ENCODE measurements around the gene PTPN12. TPM values are rescaled to one million over a fixed set of nuclear protein-coding genes. Genes with fewer than 3 reads are reported as not detected.

PTPN12 gene
- total and polyA plus RNA-seq, 7 experiments from 2014 or later = 1.4 to 50.0 (median 22.6) TPM

- no peak overlapping the region for H3K4me3 Mint-ChIP-seq
- no peaks in the 10 kb centered on the region for H3K9me3 Mint-ChIP-seq
- Histone ChIP-seq H3K27ac (ENCODE audit: low read depth, low read length) (no peak overlapping the region), H3K4me1 (ENCODE audit: control insufficient read depth in 2 of 2, insufficient read depth in 2 of 2, low read length in 2 of 2) (no peaks in the 10 kb centered on the region), H3K4me3 (ENCODE audit: low read length) (no peak overlapping the region), H3K36me3 (ENCODE audit: control insufficient read depth in 2 of 3, insufficient read depth in 3 of 3, low read length in 3 of 3) (no peaks in the 10 kb centered on the region), H3K27me3 (ENCODE audit: control insufficient read depth in 2 of 2, insufficient read depth in 2 of 2, low read length in 2 of 2) (no peaks in the 10 kb centered on the region), H3K9me3 (ENCODE audit: control insufficient read depth in 2 of 3, low read length in 3 of 3) (no peaks in the 10 kb centered on the region)
- no peaks in the 10 kb centered on the region for H3K27me3 Mint-ChIP-seq
- ChIA-PET POLR2A (interaction anchor here (0.7 kb wide), 2 partner anchors 17 to 101 kb away, joined by 3 to 4 read pairs; no protein-coding TSS in a partner anchor), CTCF (interaction anchor here (0.6 to 6.6 kb wide), 12 partner anchors 8 to 1657 kb away, joined by 3 to 67 read pairs (median 3); no protein-coding TSS in a partner anchor)
- H3K27ac Mint-ChIP-seq = no peak overlapping the region
- intact Hi-C loops (cut with micrococcal nuclease) = loop anchor here (1.0 to 2.0 kb wide), 6 partner anchors 39 to 383 kb away; partner anchors contain the start of gene RSBN1L (in 2 of the 2)
- no peaks in the 10 kb centered on the region for H3K36me3 Mint-ChIP-seq
- H3K4me1 Mint-ChIP-seq = no peaks in the 10 kb centered on the region
- ATAC-seq (peak; percentile 69), DNase-seq (peak in 7 of 9 donors; percentile 16 to 54 (median 44))
These were observed 120.5 kb downstream of the PTPN12 start for GRCh38 chr7:77657427-77658224.

GRCh38 chr7:77658928-77659327, 121.8 kb downstream of the PTPN12 start:
- CTCF ChIA-PET = interaction anchor here (0.6 to 6.6 kb wide), 10 partner anchors 9 to 409 kb away, joined by 3 to 67 read pairs (median 4); no protein-coding TSS in a partner anchor
- H3K4me1 Mint-ChIP-seq = no peaks in the 10 kb centered on the region

GRCh38 chr7:77661816-77662215, 124.7 kb downstream of the PTPN12 start:
- no peaks in the 10 kb centered on the region for H3K36me3 ChIP-seq (ENCODE audit: control insufficient read depth in 2 of 3, insufficient read depth in 3 of 3, low read length in 3 of 3)
- H3K4me3 ChIP-seq (ENCODE audit: low read length) = no peak overlapping the region
- Mint-ChIP-seq H3K36me3 (no peaks in the 10 kb centered on the region), H3K9me3 (no peaks in the 10 kb centered on the region), H3K4me3 (no peak overlapping the region), H3K27ac (no peak overlapping the region), H3K27me3 (no peaks in the 10 kb centered on the region), H3K4me1 (no peaks in the 10 kb centered on the region)
- ATAC-seq = no peak
- intact Hi-C loops (cut with micrococcal nuclease) = no loop called here
- CTCF ChIA-PET = interaction anchor here (1.5 kb wide), 1 partner anchor 10 kb away, joined by 5 read pairs; no protein-coding TSS in a partner anchor
- H3K9me3 ChIP-seq (ENCODE audit: control insufficient read depth in 2 of 3, low read length in 3 of 3) = no peaks in the 10 kb centered on the region
- H3K4me1 ChIP-seq (ENCODE audit: control insufficient read depth in 2 of 2, insufficient read depth in 2 of 2, low read length in 2 of 2) = no peaks in the 10 kb centered on the region
- no peak for DNase-seq
- H3K27ac ChIP-seq (ENCODE audit: low read depth, low read length) = no peak overlapping the region
- POLR2A ChIA-PET = no interaction called here
- no peaks in the 10 kb centered on the region for H3K27me3 ChIP-seq (ENCODE audit: control insufficient read depth in 2 of 2, insufficient read depth in 2 of 2, low read length in 2 of 2)

More at GRCh38 chr7:77658928-77659327, 121.8 kb downstream of the PTPN12 start:
- Histone ChIP-seq H3K4me3 (ENCODE audit: low read length) (no peak overlapping the region), H3K36me3 (ENCODE audit: control insufficient read depth in 2 of 3, insufficient read depth in 3 of 3, low read length in 3 of 3) (no peaks in the 10 kb centered on the region), H3K9me3 (ENCODE audit: control insufficient read depth in 2 of 3, low read length in 3 of 3) (no peaks in the 10 kb centered on the region), H3K4me1 (ENCODE audit: control insufficient read depth in 2 of 2, insufficient read depth in 2 of 2, low read length in 2 of 2) (no peaks in the 10 kb centered on the region), H3K27ac (ENCODE audit: low read depth, low read length) (no peak overlapping the region), H3K27me3 (ENCODE audit: control insufficient read depth in 2 of 2, insufficient read depth in 2 of 2, low read length in 2 of 2) (no peaks in the 10 kb centered on the region)
- Mint-ChIP-seq H3K27me3 (no peaks in the 10 kb centered on the region), H3K36me3 (no peaks in the 10 kb centered on the region), H3K9me3 (no peaks in the 10 kb centered on the region), H3K27ac (no peak overlapping the region), H3K4me3 (no peak overlapping the region)
- ATAC-seq (no peak), DNase-seq (no peak)
- POLR2A ChIA-PET = no interaction called here
- intact Hi-C loops (cut with micrococcal nuclease) = loop anchor here (1.0 to 2.0 kb wide), 2 partner anchors 278 to 381 kb away; no protein-coding TSS in a partner anchor

DNA sequence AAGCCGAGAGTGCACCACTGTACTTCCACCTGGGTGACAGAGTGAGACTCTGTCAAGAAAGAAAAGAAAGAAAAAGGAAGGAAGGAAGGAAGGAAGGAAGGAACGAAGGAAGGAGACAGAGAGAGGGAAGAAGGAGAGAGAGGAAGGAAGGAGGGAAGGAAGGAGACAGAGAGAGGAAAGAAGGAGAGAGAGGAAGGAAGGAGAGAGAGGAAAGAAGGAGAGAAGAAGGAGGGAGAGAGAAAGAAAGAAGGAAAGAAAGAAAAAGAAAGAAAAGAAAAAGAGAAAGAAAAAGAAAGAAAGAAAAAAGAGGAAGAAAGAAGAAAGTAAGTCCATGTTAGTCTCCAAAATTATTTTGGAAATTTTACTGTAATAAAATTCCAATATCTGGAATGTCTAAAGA, 125.8 kb downstream of the PTPN12 start:
- no peak overlapping the region for H3K4me3 ChIP-seq (ENCODE audit: low read length)
- H3K27ac ChIP-seq (ENCODE audit: low read depth, low read length) = no peak overlapping the region
- Mint-ChIP-seq H3K27ac (peak overlapping the region in 1 of 9 donors; percentile 17), H3K4me3 (no peak overlapping the region), H3K36me3 (no peaks in the 10 kb centered on the region), H3K4me1 (no peaks in the 10 kb centered on the region), H3K27me3 (no peaks in the 10 kb centered on the region), H3K9me3 (no peaks in the 10 kb centered on the region)
- ATAC-seq = no peak
- H3K36me3 ChIP-seq (ENCODE audit: control insufficient read depth in 2 of 3, insufficient read depth in 3 of 3, low read length in 3 of 3) = no peaks in the 10 kb centered on the region
- H3K4me1 ChIP-seq (ENCODE audit: control insufficient read depth in 2 of 2, insufficient read depth in 2 of 2, low read length in 2 of 2) = no peaks in the 10 kb centered on the region
- ChIA-PET CTCF (no interaction called here), POLR2A (no interaction called here)
- no peaks in the 10 kb centered on the region for H3K9me3 ChIP-seq (ENCODE audit: control insufficient read depth in 2 of 3, low read length in 3 of 3)
- DNase-seq = no peak
- intact Hi-C loops (cut with micrococcal nuclease) = no loop called here
- no peaks in the 10 kb centered on the region for H3K27me3 ChIP-seq (ENCODE audit: control insufficient read depth in 2 of 2, insufficient read depth in 2 of 2, low read length in 2 of 2)

- Histone ChIP-seq H3K4me1 (ENCODE audit: control insufficient read depth in 2 of 2, insufficient read depth in 2 of 2, low read length in 2 of 2) (no peaks in the 10 kb centered on the region), H3K27ac (ENCODE audit: low read depth, low read length) (no peak overlapping the region), H3K4me3 (ENCODE audit: low read length) (no peak overlapping the region), H3K27me3 (ENCODE audit: control insufficient read depth in 2 of 2, insufficient read depth in 2 of 2, low read length in 2 of 2) (no peaks in the 10 kb centered on the region), H3K9me3 (ENCODE audit: control insufficient read depth in 2 of 3, low read length in 3 of 3) (no peaks in the 10 kb centered on the region), H3K36me3 (ENCODE audit: control insufficient read depth in 2 of 3, insufficient read depth in 3 of 3, low read length in 3 of 3) (no peaks in the 10 kb centered on the region)
- intact Hi-C loops (cut with micrococcal nuclease) = no loop called here
- Mint-ChIP-seq H3K36me3 (no peaks in the 10 kb centered on the region), H3K4me3 (no peak overlapping the region), H3K27ac (no peak overlapping the region), H3K27me3 (no peaks in the 10 kb centered on the region), H3K4me1 (no peaks in the 10 kb centered on the region), H3K9me3 (no peaks in the 10 kb centered on the region)
- DNase-seq (no peak), ATAC-seq (no peak)
- ChIA-PET POLR2A (no interaction called here), CTCF (interaction anchor here (1.1 to 1.8 kb wide), 2 partner anchors 8 to 95 kb away, joined by 3 to 5 read pairs; no protein-coding TSS in a partner anchor)
These were observed 127.6 kb downstream of the PTPN12 start for GRCh38 chr7:77664715-77665114.

DNA sequence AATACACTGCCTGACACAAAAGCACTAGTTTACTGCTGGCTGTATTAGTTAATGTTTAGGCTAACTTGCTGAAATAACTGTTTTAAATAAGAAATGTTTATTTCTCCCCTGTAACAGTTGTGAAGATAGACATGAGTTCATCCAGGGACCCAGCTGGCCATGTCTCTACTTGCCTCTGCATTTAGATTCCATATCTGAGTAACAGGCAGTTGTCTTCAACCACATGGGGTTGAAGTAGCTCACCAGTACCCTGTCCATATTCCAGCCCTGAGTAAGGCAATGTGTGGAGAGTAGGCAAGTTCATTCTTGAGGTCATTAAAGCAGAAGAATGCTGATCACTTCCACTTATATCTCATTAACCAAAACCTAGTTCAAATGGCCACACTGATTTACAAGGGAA, 128.1 kb downstream of the PTPN12 start:
- Histone ChIP-seq H3K9me3 (ENCODE audit: control insufficient read depth in 2 of 3, low read length in 3 of 3) (no peaks in the 10 kb centered on the region), H3K36me3 (ENCODE audit: control insufficient read depth in 2 of 3, insufficient read depth in 3 of 3, low read length in 3 of 3) (no peaks in the 10 kb centered on the region), H3K4me3 (ENCODE audit: low read length) (no peak overlapping the region), H3K27ac (ENCODE audit: low read depth, low read length) (no peak overlapping the region), H3K4me1 (ENCODE audit: control insufficient read depth in 2 of 2, insufficient read depth in 2 of 2, low read length in 2 of 2) (no peaks in the 10 kb centered on the region), H3K27me3 (ENCODE audit: control insufficient read depth in 2 of 2, insufficient read depth in 2 of 2, low read length in 2 of 2) (no peaks in the 10 kb centered on the region)
- no peaks in the 10 kb centered on the region for H3K36me3 Mint-ChIP-seq
- DNase-seq (no peak), ATAC-seq (no peak)
- no peaks in the 10 kb centered on the region for H3K9me3 Mint-ChIP-seq
- ChIA-PET POLR2A (no interaction called here), CTCF (interaction anchor here (1.1 to 1.8 kb wide), 2 partner anchors 9 to 94 kb away, joined by 3 to 5 read pairs; no protein-coding TSS in a partner anchor)
- no peaks in the 10 kb centered on the region for H3K4me1 Mint-ChIP-seq
- no peaks in the 10 kb centered on the region for H3K27me3 Mint-ChIP-seq
- no peak overlapping the region for H3K27ac Mint-ChIP-seq
- intact Hi-C loops (cut with micrococcal nuclease) = no loop called here
- no peak overlapping the region for H3K4me3 Mint-ChIP-seq

All from naive thymus-derived CD4-positive, alpha-beta T cell (primary cell).